A673 (cell line): Measurements from ENCODE around the gene SPG7. TPM values are rescaled to one million over a fixed set of nuclear protein-coding genes. Genes with fewer than 3 reads are reported as not detected.

Experiments used
- BruUV-seq: library from RNA; stranded (reverse); fragments of 400-500 nt; replicated peaks from 2 replicates; lab custom pipeline; 2021; lab: Mats Ljungman, UMichigan
- CTCF ChIA-PET: fragments of 300-600 bp; sonication (Branson Sonifier 250); formaldehyde crosslinking; loops from one replicate; lab custom pipeline; 2022; ENCODE audit warnings: antibody characterized with exemption; lab: Charles Lee
- POLR2A ChIA-PET: fragments of 300-600 bp; sonication (Branson Sonifier 250); formaldehyde crosslinking; loops from one replicate; lab custom pipeline; 2022; ENCODE audit warnings: antibody characterized with exemption; ENCODE audit not compliant: low non-redundant PET; lab: Charles Lee
- DNase-seq: peaks from one replicate; pipeline ENCODE4 v3.0.0-alpha.2; 2015; ENCODE audit warnings: low spot score
- H3K27ac ChIP-seq: fragments of 200-600 bp; sonication (generic); 2 replicates; pipeline ENCODE4 v1.5.1; 2016; ENCODE audit warnings: mixed run types, low read depth, mild to moderate bottlenecking, mixed read lengths, antibody characterized with exemption, low read length; ENCODE audit not compliant: poor library complexity, severe bottlenecking
- H3K27me3 ChIP-seq: fragments of 200-600 bp; sonication (generic); replicated peaks from 2 replicates; pipeline ENCODE4 v1.6.1; 2017; ENCODE audit warnings: mixed run types, low read depth, mild to moderate bottlenecking, mixed read lengths, antibody characterized with exemption, low read length; ENCODE audit not compliant: insufficient read depth, poor library complexity
- H3K36me3 ChIP-seq: fragments of 200-600 bp; sonication (generic); 2 replicates; pipeline ENCODE4 v1.6.1; 2016; ENCODE audit warnings: mixed run types, mild to moderate bottlenecking, mixed read lengths, antibody characterized with exemption, low read length; ENCODE audit not compliant: insufficient read depth, poor library complexity, severe bottlenecking
- H3K4me1 ChIP-seq: fragments of 200-600 bp; sonication (generic); 2 replicates; pipeline ENCODE4 v1.6.1; 2017; ENCODE audit warnings: mixed run types, mild to moderate bottlenecking, mixed read lengths, antibody characterized with exemption, low read length; ENCODE audit not compliant: insufficient read depth, poor library complexity, severe bottlenecking
- H3K4me3 ChIP-seq: fragments of 200-600 bp; sonication (generic); 2 replicates; pipeline ENCODE4 v1.5.1; 2016; ENCODE audit warnings: low read depth, mixed run types, mild to moderate bottlenecking, mixed read lengths, low read length; ENCODE audit not compliant: poor library complexity, severe bottlenecking
- H3K9me3 ChIP-seq: fragments of 200-600 bp; sonication (generic); 2 replicates; pipeline ENCODE4 v1.6.1; 2016; ENCODE audit warnings: mixed run types, low read depth, mild to moderate bottlenecking, mixed read lengths, antibody characterized with exemption, low read length; ENCODE audit not compliant: poor library complexity, severe bottlenecking
- EZH2 ChIP-seq: fragments of 200-600 bp; sonication (generic); IDR thresholded peaks from 2 replicates; pipeline ENCODE4 v1.6.1; 2017; ENCODE audit warnings: borderline replicate concordance, low read depth, mild to moderate bottlenecking, mixed read lengths, antibody characterized with exemption, low read length; ENCODE audit not compliant: poor library complexity, severe bottlenecking
- intact Hi-C: fragments of 100-400 bp; cut with micrococcal nuclease; formaldehyde crosslinking; loops from one replicate; pipeline ENCODE4 v1.10.0; 2022; ENCODE audit not compliant: unreplicated experiment
- total RNA-seq: library from RNA; stranded (reverse); gene quantifications from 2 replicates; pipeline ENCODE4 v1.2.3, GENCODE V29; 2021
- TF ChIP-seq, protein P1 (sequence below): fragments of 300-800, 200-600 bp; sonication (generic); conservative IDR thresholded peaks from 2 replicates; pipeline ENCODE4 v1.5.1; 2017; ENCODE audit warnings: low read depth, mild to moderate bottlenecking, antibody characterized with exemption, low read length, moderate library complexity, mixed read lengths

The SPG7 gene
- total RNA-seq, 1 experiment from 2014 or later: 113 TPM

DNA sequence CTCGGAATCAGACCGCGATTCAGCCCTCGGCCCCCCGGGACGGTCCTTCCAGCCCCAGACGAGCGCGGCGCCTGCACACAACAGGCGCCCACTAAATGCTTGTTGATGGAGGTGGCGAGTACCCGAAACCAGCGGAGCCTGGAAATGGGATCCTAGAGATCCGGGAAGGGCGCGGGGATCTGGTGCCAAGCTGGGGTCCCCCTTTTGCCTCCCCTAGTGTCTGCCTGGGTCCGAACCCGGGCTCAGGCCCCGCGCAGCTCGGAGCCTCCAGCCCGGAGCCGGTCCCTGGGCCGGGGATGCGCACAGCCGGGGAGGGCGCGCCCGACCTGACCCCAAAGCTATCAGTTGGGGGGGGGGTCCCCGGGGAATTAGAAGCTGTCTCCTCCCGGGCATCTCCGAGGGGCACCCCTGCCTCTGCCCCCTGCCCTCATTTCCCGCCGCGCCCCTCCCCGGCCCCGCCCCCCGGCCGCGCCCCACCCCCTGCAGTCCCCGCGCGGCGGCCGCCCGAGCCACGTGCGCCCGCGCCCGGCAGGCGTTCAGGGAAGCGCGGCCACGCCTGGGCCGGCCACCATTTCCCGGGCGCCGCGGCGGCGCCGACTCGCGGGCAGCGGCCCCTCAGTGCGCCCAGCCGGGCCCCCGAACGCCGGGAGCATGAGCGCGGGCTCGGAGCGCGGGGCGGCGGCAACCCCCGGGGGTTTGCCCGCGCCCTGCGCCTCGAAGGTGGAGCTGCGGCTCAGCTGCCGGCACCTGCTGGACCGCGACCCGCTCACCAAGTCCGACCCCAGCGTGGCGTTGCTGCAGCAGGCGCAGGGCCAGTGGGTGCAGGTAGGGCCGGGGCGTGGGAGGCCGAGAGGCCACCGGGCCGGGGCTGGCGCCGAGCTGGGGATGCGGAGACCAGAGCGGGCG lies 67.3 kb downstream of the SPG7 start, which contains the start of gene CPNE7:
CPNE7 (plus strand) TSS at position 512 of the 906 bp plus-strand sequence; CDS start at position 652, 140 bp downstream.
- intact Hi-C loops: no loop called here
- Histone ChIP-seq H3K27ac (peak within 1 kb of the TSS; percentile 83), H3K9me3 (no peaks in the 10 kb centered on the region), H3K4me1 (peaks cover 17% of the 10 kb centered on the region), H3K27me3 (no peaks in the 10 kb centered on the region), H3K36me3 (peaks cover 24% of the 10 kb centered on the region), H3K4me3 (peak within 1 kb of the TSS; percentile 66)
- no TSS peak for BruUV-seq
- ChIA-PET POLR2A (interaction anchor here (0.6 kb wide), 1 partner anchor 8 kb away, joined by 9 read pairs; no protein-coding TSS in a partner anchor), CTCF (interaction anchor here (0.7 kb wide), 1 partner anchor 262 kb away, joined by 7 read pairs; no protein-coding TSS in a partner anchor)
- TF ChIP-seq, protein P1, sequence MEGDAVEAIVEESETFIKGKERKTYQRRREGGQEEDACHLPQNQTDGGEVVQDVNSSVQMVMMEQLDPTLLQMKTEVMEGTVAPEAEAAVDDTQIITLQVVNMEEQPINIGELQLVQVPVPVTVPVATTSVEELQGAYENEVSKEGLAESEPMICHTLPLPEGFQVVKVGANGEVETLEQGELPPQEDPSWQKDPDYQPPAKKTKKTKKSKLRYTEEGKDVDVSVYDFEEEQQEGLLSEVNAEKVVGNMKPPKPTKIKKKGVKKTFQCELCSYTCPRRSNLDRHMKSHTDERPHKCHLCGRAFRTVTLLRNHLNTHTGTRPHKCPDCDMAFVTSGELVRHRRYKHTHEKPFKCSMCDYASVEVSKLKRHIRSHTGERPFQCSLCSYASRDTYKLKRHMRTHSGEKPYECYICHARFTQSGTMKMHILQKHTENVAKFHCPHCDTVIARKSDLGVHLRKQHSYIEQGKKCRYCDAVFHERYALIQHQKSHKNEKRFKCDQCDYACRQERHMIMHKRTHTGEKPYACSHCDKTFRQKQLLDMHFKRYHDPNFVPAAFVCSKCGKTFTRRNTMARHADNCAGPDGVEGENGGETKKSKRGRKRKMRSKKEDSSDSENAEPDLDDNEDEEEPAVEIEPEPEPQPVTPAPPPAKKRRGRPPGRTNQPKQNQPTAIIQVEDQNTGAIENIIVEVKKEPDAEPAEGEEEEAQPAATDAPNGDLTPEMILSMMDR: no peak
- no peak for TF ChIP-seq EZH2
- DNase-seq: peak; percentile 60

DNA sequence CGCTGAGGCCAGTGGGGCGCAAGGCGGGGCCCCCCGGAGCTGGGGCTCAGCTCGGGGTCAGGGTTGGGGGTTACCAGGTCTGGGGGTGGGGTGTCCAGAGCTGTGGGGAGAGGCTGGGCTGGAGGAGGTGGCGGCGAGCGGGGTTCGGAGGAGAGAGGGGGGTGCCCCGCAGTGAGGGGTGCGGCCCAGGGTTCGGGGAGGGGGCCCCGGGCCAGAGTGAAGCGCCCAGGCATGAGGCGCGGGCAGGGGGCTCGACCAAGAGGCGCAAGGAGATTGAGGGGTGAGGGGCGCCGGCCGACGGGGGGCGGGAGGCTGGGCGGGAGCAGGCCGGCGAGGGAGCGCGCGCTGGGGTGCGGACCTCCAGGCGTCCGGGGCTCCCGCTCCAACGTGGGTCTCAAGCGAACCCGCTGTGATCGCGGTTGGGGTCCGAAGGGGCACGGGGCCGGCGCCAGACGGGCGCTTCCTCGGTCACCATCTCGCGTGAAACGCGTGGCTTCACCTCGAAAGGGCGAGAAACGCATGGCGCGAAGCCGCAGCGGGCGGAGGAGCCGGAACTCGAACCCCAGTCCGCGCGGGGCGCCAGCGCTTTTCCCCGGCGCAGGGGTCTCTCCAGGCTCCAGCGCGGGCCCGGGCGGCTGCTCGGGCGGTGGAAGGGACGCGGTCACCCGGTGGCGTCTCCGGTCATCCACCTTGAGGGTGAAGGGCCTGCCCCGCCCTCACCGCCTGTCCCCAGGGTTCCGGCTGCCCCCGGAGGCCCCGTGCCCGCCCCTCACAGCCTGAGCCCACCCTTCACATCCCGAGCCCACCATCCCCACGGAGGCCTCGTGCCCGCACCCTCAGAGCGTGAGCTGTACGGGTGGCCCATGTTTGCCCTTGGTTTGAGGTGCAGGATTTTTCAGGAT lies 68.2 kb downstream of the SPG7 start:
- Histone ChIP-seq H3K4me1 (peaks cover 17% of the 10 kb centered on the region), H3K4me3 (peak overlapping the region; percentile 66), H3K27ac (peak overlapping the region; percentile 83), H3K27me3 (no peaks in the 10 kb centered on the region), H3K36me3 (peaks cover 32% of the 10 kb centered on the region), H3K9me3 (no peaks in the 10 kb centered on the region)
- ChIA-PET POLR2A (no interaction called here), CTCF (no interaction called here)
- BruUV-seq: no TSS peak
- TF ChIP-seq EZH2: no peak
- TF ChIP-seq, protein P1: no peak
- intact Hi-C loops: no loop called here
- DNase-seq: no peak

DNA sequence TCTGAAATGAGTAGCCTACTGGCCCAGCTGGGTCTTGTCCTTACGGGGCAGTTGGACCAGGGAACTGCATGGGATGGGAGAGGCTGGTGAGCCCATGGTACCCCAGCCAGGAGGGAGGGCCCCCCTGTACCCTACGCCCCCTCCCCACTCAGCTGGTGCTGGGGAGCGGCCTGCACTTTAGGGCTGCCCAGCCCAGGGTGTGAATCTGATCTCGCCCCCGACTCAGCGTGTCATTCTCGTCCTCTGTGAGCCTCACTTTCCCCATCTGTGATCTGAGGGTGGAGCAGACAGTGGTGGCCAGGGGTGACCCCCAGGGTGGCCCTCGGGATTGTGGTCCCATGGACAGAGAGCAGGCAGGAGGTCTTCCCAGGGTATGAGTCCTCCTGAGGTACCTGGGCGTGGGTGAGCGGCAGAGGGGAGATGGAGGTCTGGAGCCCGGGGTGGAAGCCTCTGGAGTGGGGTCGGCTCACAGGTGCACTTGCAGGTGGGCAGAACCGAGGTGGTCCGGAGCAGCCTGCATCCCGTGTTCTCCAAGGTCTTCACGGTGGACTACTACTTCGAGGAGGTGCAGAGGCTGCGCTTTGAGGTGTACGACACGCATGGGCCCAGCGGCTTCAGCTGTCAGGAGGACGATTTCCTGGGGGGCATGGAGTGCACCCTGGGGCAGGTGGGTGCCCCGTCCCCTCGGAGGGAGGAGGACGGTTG lies 69.0 kb downstream of the SPG7 start:
- peaks cover 40% of the 10 kb centered on the region for H3K36me3 ChIP-seq
- intact Hi-C loops: no loop called here
- no peaks in the 10 kb centered on the region for H3K27me3 ChIP-seq
- POLR2A ChIA-PET: no interaction called here
- H3K9me3 ChIP-seq: no peaks in the 10 kb centered on the region
- no TSS peak for BruUV-seq
- no peak for DNase-seq
- H3K4me1 ChIP-seq: peaks cover 20% of the 10 kb centered on the region
- peak overlapping the region; percentile 83 for H3K27ac ChIP-seq
- TF ChIP-seq, protein P1: no peak
- TF ChIP-seq EZH2: no peak
- peak overlapping the region; percentile 66 for H3K4me3 ChIP-seq
- CTCF ChIA-PET: no interaction called here
